B cell (primary cell): ENCODE results near the gene ANKRD44.

Experiments
- CTCF ChIP-seq: fragments of 200-600 bp; IDR thresholded peaks from one replicate; pipeline ENCODE4 v1.8.0; 2022; ENCODE audit warnings: antibody characterized with exemption, mild to moderate bottlenecking
- EZH2 ChIP-seq: IDR thresholded peaks from 2 replicates; pipeline ENCODE4 v1.6.1; 2012; ENCODE audit warnings: borderline replicate concordance, low read depth, mild to moderate bottlenecking, moderate library complexity, low read length; ENCODE audit not compliant: insufficient read depth, poor library complexity, severe bottlenecking

GRCh38 chr2:197285361-197285760 is 25.2 kb downstream of the ANKRD44 start:
- no peak for TF ChIP-seq CTCF
- no peak for TF ChIP-seq EZH2
